Neural cell (in vitro differentiated cells): ENCODE measurements around the gene UBA6.

Experiments
- CTCF ChIP-seq: fragments of 450-650 bp; IDR thresholded peaks from 2 replicates; pipeline ENCODE4 v1.5.1; 2014; ENCODE audit warnings: antibody characterized with exemption, mild to moderate bottlenecking, moderate library complexity; ENCODE audit not compliant: poor library complexity, severe bottlenecking
- EP300 ChIP-seq: fragments of 450-650 bp; conservative IDR thresholded peaks from 2 replicates; pipeline ENCODE4 v1.6.1; 2014; ENCODE audit warnings: antibody characterized with exemption, mild to moderate bottlenecking, moderate library complexity; ENCODE audit not compliant: poor library complexity, severe bottlenecking
- EZH2 ChIP-seq: fragments of 200-600, 300-800 bp; shearing (Covaris generic), sonication (generic); IDR thresholded peaks from 2 replicates; pipeline ENCODE4 v1.6.1; 2014; ENCODE audit warnings: antibody characterized with exemption, low read length, borderline replicate concordance, mild to moderate bottlenecking; ENCODE audit not compliant: insufficient read depth, poor library complexity, severe bottlenecking
- POLR2AphosphoS5 ChIP-seq: IDR thresholded peaks from 2 replicates; pipeline ENCODE4 v1.6.1; 2012
- SMC3 ChIP-seq: fragments of 450-650 bp; conservative IDR thresholded peaks from 2 replicates; pipeline ENCODE4 v1.6.1; 2014; ENCODE audit warnings: antibody characterized with exemption, mild to moderate bottlenecking, moderate library complexity; ENCODE audit not compliant: poor library complexity
- TAF1 ChIP-seq: IDR thresholded peaks from 2 replicates; pipeline ENCODE4 v1.6.1; 2012; ENCODE audit warnings: low read depth

DNA sequence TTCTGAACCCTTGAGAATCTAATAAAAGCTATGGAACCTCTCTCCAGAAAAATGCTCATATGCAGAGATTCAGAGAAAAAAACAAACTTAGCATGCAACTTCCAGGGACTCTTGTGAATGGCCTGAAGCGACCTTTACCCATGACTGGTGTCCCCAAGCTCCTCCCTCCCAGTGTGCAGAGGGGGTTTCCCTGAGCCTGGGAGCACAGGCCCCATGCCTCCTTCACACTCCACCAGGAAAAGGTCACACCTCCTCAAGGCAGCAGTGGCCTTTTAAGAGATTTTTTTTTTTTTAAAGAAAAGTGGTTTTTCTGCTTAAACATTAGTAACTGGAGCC lies 13.3 kb upstream of the UBA6 start:
- TF ChIP-seq CTCF (no peak), POLR2AphosphoS5 (no peak), EP300 (no peak), EZH2 (no peak), TAF1 (no peak), SMC3 (no peak)
